HepG2 (cell line): ENCODE data around the gene RBCK1. TPM values are rescaled to one million over a fixed set of nuclear protein-coding genes. Genes with fewer than 3 reads are reported as not detected.

Experiments
- CHD2 ChIP-seq: IDR thresholded peaks from 2 replicates; pipeline ENCODE4 v1.6.1; 2011; ENCODE audit warnings: low read depth, low read length, improper control_type of control experiment
- DMAP1 ChIP-seq: IDR thresholded peaks from 2 replicates; pipeline ENCODE4 v1.6.1; 2016
- ELF4 ChIP-seq: sonication (generic); formaldehyde crosslinking; IDR thresholded peaks from 2 replicates; pipeline ENCODE4 v1.5.0; 2020; ENCODE audit warnings: missing genetic modification reagents, mild to moderate bottlenecking, moderate library complexity, borderline replicate concordance
- FOXK1 ChIP-seq: sonication (generic); formaldehyde crosslinking; IDR thresholded peaks from 2 replicates; pipeline ENCODE4 v1.4.0; 2020; ENCODE audit warnings: low read depth, missing genetic modification reagents, borderline replicate concordance
- HDAC2 ChIP-seq: sonication (generic); formaldehyde crosslinking; IDR thresholded peaks from 2 replicates; pipeline ENCODE4 v1.4.0; 2020; ENCODE audit warnings: missing genetic modification reagents
- HNF4G ChIP-seq, 2 experiments: sonication (generic) in 1 of 2; formaldehyde crosslinking in 1 of 2; IDR thresholded peaks; 2 replicates each; pipeline versions ENCODE4 v1.4.0 to v1.6.1; 2011 to 2020; ENCODE audit warnings: borderline replicate concordance in 2 of 2, low read depth in 2 of 2, mild to moderate bottlenecking in 2 of 2, low read length in 1 of 2, missing genetic modification reagents in 1 of 2, moderate library complexity in 1 of 2
- HNRNPUL1 ChIP-seq: fragments of 200-400 bp; formaldehyde crosslinking; IDR thresholded peaks from 2 replicates; pipeline ENCODE4 v1.6.1; 2017; ENCODE audit warnings: low read depth, mild to moderate bottlenecking, low read length, moderate library complexity
- JDP2 ChIP-seq: sonication (generic); formaldehyde crosslinking; IDR thresholded peaks from 2 replicates; pipeline ENCODE4 v1.8.1; 2022; ENCODE audit warnings: missing genetic modification reagents, borderline replicate concordance
- KMT2A ChIP-seq: sonication (generic); formaldehyde crosslinking; IDR thresholded peaks from 2 replicates; pipeline ENCODE4 v1.4.0; 2020; ENCODE audit warnings: missing genetic modification reagents
- NBN ChIP-seq: fragments of 450-650 bp; conservative IDR thresholded peaks from 2 replicates; pipeline ENCODE4 v1.6.1; 2017
- NFE2L2 ChIP-seq: fragments of 150-350 bp; IDR thresholded peaks from 2 replicates; pipeline ENCODE4 v1.6.1; 2014; ENCODE audit warnings: low read length
- NR2F6 ChIP-seq, 2 experiments: IDR thresholded peaks; 2 replicates each; pipeline ENCODE4 v1.6.1; 2016; ENCODE audit warnings: antibody characterized with exemption in 1 of 2, mild to moderate bottlenecking in 1 of 2
- PAF1 ChIP-seq: IDR thresholded peaks from 2 replicates; pipeline ENCODE4 v1.6.1; 2016; ENCODE audit warnings: missing genetic modification reagents, missing compliant biosample characterization
- PHF5A ChIP-seq: IDR thresholded peaks from one replicate; pipeline ENCODE4 v1.6.1; 2018; ENCODE audit warnings: low read depth, missing genetic modification reagents; ENCODE audit not compliant: unreplicated experiment
- PPARG ChIP-seq: conservative IDR thresholded peaks from 2 replicates; pipeline ENCODE4 v1.6.1; 2016; ENCODE audit warnings: missing biosample characterization, missing genetic modification reagents
- REL ChIP-seq: sonication (generic); formaldehyde crosslinking; conservative IDR thresholded peaks from 2 replicates; pipeline ENCODE4 v1.8.0; 2022; ENCODE audit warnings: mild to moderate bottlenecking, missing genetic modification reagents, moderate library complexity
- SP5 ChIP-seq: IDR thresholded peaks from 2 replicates; pipeline ENCODE4 v1.6.1; 2016; ENCODE audit warnings: low read depth, borderline replicate concordance
- TARDBP ChIP-seq: sonication (generic); formaldehyde crosslinking; IDR thresholded peaks from 2 replicates; pipeline ENCODE4 v1.8.0; 2022; ENCODE audit warnings: mild to moderate bottlenecking, missing genetic modification reagents
- ZFP1 ChIP-seq: IDR thresholded peaks from 2 replicates; pipeline ENCODE4 v1.6.1; 2016
- ZNF331 ChIP-seq: sonication (generic); formaldehyde crosslinking; IDR thresholded peaks from 2 replicates; pipeline ENCODE4 v1.4.0; 2020; ENCODE audit warnings: missing genetic modification reagents
- ZNF34 ChIP-seq: sonication (generic); formaldehyde crosslinking; IDR thresholded peaks from 2 replicates; pipeline ENCODE4 v1.4.0; 2020; ENCODE audit warnings: mild to moderate bottlenecking, missing genetic modification reagents, borderline replicate concordance
- ZNF549 ChIP-seq: sonication (generic); formaldehyde crosslinking; IDR thresholded peaks from 2 replicates; pipeline ENCODE4 v1.5.0; 2020; ENCODE audit warnings: missing genetic modification reagents
- ZNF598 ChIP-seq: sonication (generic); formaldehyde crosslinking; IDR thresholded peaks from 2 replicates; pipeline ENCODE4 v1.5.1; 2020; ENCODE audit warnings: mild to moderate bottlenecking, missing genetic modification reagents, borderline replicate concordance
- ZNF629 ChIP-seq: sonication (generic); formaldehyde crosslinking; conservative IDR thresholded peaks from 2 replicates; pipeline ENCODE4 v1.5.0; 2020; ENCODE audit warnings: missing genetic modification reagents
- ZNF652 ChIP-seq: IDR thresholded peaks from 2 replicates; pipeline ENCODE4 v1.6.1; 2016; ENCODE audit warnings: low read depth, borderline replicate concordance
- polyA plus RNA-seq, 8 experiments: library from polyadenylated mRNA; depleted of rRNA in 3 of 8; stranded (reverse) in 7 of 8; unstranded in 1 of 8; fragments of >200 nt; fragmentation: Illumina TruSeq in 4 of 8; extraction: Trizol in 4 of 8; gene quantifications; 2 replicates each; pipeline versions ENCODE4 v1.2.1 to v1.2.3, GENCODE V29; 2011 to 2016; ENCODE audit warnings: low read depth in 4 of 8, missing spikeins in 1 of 8, mixed read lengths in 1 of 8; ENCODE audit not compliant: insufficient read depth in 1 of 8
- total RNA-seq, 5 experiments: library from RNA; depleted of rRNA; stranded (reverse); fragments of >200 nt; fragmentation: Illumina TruSeq; extraction: Trizol; gene quantifications; 2 replicates each; pipeline ENCODE4 v1.2.3, GENCODE V29; 2016; ENCODE audit warnings: low read depth in 1 of 5
- TF ChIP-seq, protein P1 (sequence below): sonication (generic); formaldehyde crosslinking; IDR thresholded peaks from 2 replicates; pipeline ENCODE4 v1.8.0; 2022; ENCODE audit warnings: mild to moderate bottlenecking, missing genetic modification reagents
- TF ChIP-seq, protein P2 (sequence below): sonication (generic); formaldehyde crosslinking; conservative IDR thresholded peaks from 2 replicates; pipeline ENCODE4 v1.4.0; 2020; ENCODE audit warnings: missing genetic modification reagents
- TF ChIP-seq, protein P3 (sequence below): sonication (generic); formaldehyde crosslinking; IDR thresholded peaks from 2 replicates; pipeline ENCODE4 v1.8.1; 2023; ENCODE audit warnings: mild to moderate bottlenecking, inconsistent platforms, moderate library complexity, missing genetic modification reagents, borderline replicate concordance

The RBCK1 gene
- total and polyA plus RNA-seq, 2 of the 13 experiments (the other 11 are each of a cell fraction or from before 2014, with no cell fraction given): 149 to 215 TPM

DNA sequence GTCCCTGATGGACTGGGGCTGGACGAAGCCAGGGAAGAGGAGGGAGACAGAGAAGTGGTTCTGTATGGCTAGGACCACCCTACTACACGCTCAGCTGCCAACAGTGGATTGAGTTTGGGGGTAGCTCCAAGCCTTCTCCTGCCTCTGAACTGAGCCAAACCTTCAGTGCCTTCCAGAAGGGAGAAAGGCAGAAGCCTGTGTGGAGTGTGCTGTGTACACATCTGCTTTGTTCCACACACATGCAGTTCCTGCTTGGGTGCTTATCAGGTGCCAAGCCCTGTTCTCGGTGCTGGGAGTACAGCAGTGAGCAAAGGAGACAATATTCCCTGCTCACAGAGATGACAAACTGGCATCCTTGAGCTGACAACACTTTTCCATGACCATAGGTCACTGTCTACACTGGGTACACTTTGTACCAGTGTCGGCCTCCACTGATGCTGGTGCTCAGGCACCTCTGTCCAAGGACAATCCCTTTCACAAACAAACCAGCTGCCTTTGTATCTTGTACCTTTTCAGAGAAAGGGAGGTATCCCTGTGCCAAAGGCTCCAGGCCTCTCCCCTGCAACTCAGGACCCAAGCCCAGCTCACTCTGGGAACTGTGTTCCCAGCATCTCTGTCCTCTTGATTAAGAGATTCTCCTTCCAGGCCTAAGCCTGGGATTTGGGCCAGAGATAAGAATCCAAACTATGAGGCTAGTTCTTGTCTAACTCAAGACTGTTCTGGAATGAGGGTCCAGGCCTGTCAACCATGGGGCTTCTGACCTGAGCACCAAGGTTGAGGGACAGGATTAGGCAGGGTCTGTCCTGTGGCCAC lies 11.3 kb upstream of the RBCK1 start (continued):
- TF ChIP-seq, protein P1, sequence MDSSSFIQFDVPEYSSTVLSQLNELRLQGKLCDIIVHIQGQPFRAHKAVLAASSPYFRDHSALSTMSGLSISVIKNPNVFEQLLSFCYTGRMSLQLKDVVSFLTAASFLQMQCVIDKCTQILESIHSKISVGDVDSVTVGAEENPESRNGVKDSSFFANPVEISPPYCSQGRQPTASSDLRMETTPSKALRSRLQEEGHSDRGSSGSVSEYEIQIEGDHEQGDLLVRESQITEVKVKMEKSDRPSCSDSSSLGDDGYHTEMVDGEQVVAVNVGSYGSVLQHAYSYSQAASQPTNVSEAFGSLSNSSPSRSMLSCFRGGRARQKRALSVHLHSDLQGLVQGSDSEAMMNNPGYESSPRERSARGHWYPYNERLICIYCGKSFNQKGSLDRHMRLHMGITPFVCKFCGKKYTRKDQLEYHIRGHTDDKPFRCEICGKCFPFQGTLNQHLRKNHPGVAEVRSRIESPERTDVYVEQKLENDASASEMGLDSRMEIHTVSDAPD (CRISPR knock-in tag): peak; percentile 97
- TF ChIP-seq PPARG (CRISPR knock-in tag) (peak; percentile 100), SP5 (CRISPR knock-in tag) (peak; percentile 59; the same call in 1 of the 2 replicates), PHF5A (CRISPR knock-in tag) (peak; percentile 99), PAF1 (CRISPR knock-in tag) (peak; percentile 61), TARDBP (CRISPR knock-in tag) (peak; percentile 98), HNRNPUL1 (no peak), ZNF598 (CRISPR knock-in tag) (no peak), ZNF549 (peak; percentile 79; the same call in 1 of the 2 replicates), ELF4 (CRISPR knock-in tag) (peak; percentile 53; the same call in 1 of the 2 replicates), HDAC2 (peak; percentile 100), HNF4G (IDR thresholded peaks at IDR 0.05; ENCODE audit: borderline replicate concordance, low read depth, low read length) (peak; percentile 96), HNF4G (CRISPR knock-in tag; IDR thresholded peaks at IDR 0.05; ENCODE audit: borderline replicate concordance, low read depth) (peak; percentile 90), REL (CRISPR knock-in tag) (no peak), JDP2 (no peak), CHD2 (no peak), FOXK1 (CRISPR knock-in tag) (peak; percentile 72; the same call in 1 of the 2 replicates), ZNF34 (CRISPR knock-in tag) (no peak; the same call in 1 of the 2 replicates), NR2F6 (IDR thresholded peaks at IDR 0.05) (peak; percentile 84), NR2F6 (CRISPR knock-in tag; IDR thresholded peaks at IDR 0.05) (peak; percentile 96), ZNF331 (peak; percentile 98), ZNF652 (CRISPR knock-in tag) (peak; percentile 62), NFE2L2 (no peak), ZFP1 (CRISPR knock-in tag) (peak; percentile 94), NBN (no peak), ZNF629 (CRISPR knock-in tag) (peak; percentile 66; the same call in 1 of the 2 replicates), KMT2A (peak; percentile 76; the same call in 1 of the 2 replicates), DMAP1 (CRISPR knock-in tag) (peak; percentile 87; the same call in 1 of the 2 replicates)
- TF ChIP-seq, protein P2, sequence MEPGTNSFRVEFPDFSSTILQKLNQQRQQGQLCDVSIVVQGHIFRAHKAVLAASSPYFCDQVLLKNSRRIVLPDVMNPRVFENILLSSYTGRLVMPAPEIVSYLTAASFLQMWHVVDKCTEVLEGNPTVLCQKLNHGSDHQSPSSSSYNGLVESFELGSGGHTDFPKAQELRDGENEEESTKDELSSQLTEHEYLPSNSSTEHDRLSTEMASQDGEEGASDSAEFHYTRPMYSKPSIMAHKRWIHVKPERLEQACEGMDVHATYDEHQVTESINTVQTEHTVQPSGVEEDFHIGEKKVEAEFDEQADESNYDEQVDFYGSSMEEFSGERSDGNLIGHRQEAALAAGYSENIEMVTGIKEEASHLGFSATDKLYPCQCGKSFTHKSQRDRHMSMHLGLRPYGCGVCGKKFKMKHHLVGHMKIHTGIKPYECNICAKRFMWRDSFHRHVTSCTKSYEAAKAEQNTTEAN (CRISPR knock-in tag): peak; percentile 98
- TF ChIP-seq, protein P3, sequence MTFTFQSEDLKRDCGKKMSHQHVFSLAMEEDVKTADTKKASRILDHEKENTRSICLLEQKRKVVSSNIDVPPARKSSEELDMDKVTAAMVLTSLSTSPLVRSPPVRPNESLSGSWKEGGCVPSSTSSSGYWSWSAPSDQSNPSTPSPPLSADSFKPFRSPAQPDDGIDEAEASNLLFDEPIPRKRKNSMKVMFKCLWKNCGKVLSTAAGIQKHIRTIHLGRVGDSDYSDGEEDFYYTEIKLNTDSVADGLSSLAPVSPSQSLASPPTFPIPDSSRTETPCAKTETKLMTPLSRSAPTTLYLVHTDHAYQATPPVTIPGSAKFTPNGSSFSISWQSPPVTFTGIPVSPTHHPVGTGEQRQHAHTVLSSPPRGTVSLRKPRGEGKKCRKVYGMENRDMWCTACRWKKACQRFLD (CRISPR knock-in tag): no peak; the same call in 1 of the 2 replicates
